Immature natural killer cell (primary cell): ENCODE results near the gene NFIA. TPM values are rescaled to one million over a fixed set of nuclear protein-coding genes. Genes with fewer than 3 reads are reported as not detected.

ENCODE experiments used
- DNase-seq, 3 donors: peaks; one replicate each; pipeline ENCODE4 v3.0.0; 2022; ENCODE audit warnings: mixed read lengths in 1 of 3
- H3K27ac Mint-ChIP-seq, 6 donors: one replicate each; pipeline ENCODE4 v1.8.0; 2020; ENCODE audit warnings: mixed read lengths in 6 of 6, mild to moderate bottlenecking in 5 of 6, inconsistent platforms in 4 of 6, moderate library complexity in 3 of 6
- H3K27me3 Mint-ChIP-seq, 3 donors: one replicate each; pipeline ENCODE4 v1.8.0; 2020 to 2021; ENCODE audit warnings: low read depth in 3 of 3, mild to moderate bottlenecking in 3 of 3, mixed read lengths in 3 of 3, moderate library complexity in 3 of 3, inconsistent platforms in 1 of 3
- H3K36me3 Mint-ChIP-seq, 3 donors: one replicate each; pipeline ENCODE4 v1.8.0; 2020; ENCODE audit warnings: mixed read lengths in 3 of 3, inconsistent platforms in 2 of 3, mild to moderate bottlenecking in 2 of 3
- H3K4me1 Mint-ChIP-seq, 2 donors: one replicate each; pipeline ENCODE4 v1.8.0; 2020; ENCODE audit warnings: inconsistent platforms in 2 of 2, mild to moderate bottlenecking in 2 of 2, mixed read lengths in 2 of 2, moderate library complexity in 1 of 2
- H3K4me3 Mint-ChIP-seq, 5 donors: one replicate each; pipeline ENCODE4 v1.8.0; 2020; ENCODE audit warnings: mild to moderate bottlenecking in 5 of 5, mixed read lengths in 5 of 5, inconsistent platforms in 3 of 5, moderate library complexity in 3 of 5
- H3K9me3 Mint-ChIP-seq, 6 donors: one replicate each; pipeline ENCODE4 v1.8.0; 2020; ENCODE audit warnings: mild to moderate bottlenecking in 6 of 6, mixed read lengths in 6 of 6, inconsistent platforms in 4 of 6, moderate library complexity in 3 of 6
- polyA plus RNA-seq, 3 donors: library from polyadenylated mRNA; unstranded; fragments of 300-500 nt; fragmentation: Illumina TruSeq; gene quantifications; one replicate each; pipeline ENCODE4 v1.2.3, GENCODE V29; 2021

Gene NFIA
- polyA plus RNA-seq, 3 donors from 2014 or later: 1.7 to 11.5 (median 3.9) TPM

GRCh38 chr1:61190618-61191432, 108.5 kb downstream of the NFIA start:
- no peak overlapping the region for H3K4me3 Mint-ChIP-seq
- no peak overlapping the region for H3K27ac Mint-ChIP-seq
- no peaks in the 10 kb centered on the region for H3K36me3 Mint-ChIP-seq
- H3K27me3 Mint-ChIP-seq: peaks cover 3 to 8% (median 5%) of the 10 kb centered on the region in 3 donors
- DNase-seq: no peak
- no peaks in the 10 kb centered on the region for H3K9me3 Mint-ChIP-seq
- no peaks in the 10 kb centered on the region for H3K4me1 Mint-ChIP-seq

DNA sequence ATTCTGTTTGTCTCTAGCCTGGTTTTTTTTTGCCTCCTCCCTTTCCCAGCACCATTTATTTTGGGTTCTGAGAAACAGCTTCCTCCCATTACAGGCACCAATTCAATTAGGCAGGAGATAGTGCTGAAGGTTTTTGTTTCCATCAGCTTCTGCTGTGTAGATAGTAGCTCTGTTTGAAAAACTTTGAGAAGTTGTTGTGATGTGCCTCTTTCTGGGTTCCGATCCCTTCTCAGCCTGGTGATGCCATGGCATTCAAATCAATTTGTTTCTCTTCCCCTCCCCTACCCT, 109.0 kb downstream of the NFIA start:
- Mint-ChIP-seq H3K4me3 (no peak overlapping the region), H3K9me3 (no peaks in the 10 kb centered on the region), H3K27ac (no peak overlapping the region), H3K27me3 (peaks cover 3 to 8% (median 5%) of the 10 kb centered on the region in 3 donors), H3K36me3 (no peaks in the 10 kb centered on the region), H3K4me1 (no peaks in the 10 kb centered on the region)
- no peak for DNase-seq

DNA sequence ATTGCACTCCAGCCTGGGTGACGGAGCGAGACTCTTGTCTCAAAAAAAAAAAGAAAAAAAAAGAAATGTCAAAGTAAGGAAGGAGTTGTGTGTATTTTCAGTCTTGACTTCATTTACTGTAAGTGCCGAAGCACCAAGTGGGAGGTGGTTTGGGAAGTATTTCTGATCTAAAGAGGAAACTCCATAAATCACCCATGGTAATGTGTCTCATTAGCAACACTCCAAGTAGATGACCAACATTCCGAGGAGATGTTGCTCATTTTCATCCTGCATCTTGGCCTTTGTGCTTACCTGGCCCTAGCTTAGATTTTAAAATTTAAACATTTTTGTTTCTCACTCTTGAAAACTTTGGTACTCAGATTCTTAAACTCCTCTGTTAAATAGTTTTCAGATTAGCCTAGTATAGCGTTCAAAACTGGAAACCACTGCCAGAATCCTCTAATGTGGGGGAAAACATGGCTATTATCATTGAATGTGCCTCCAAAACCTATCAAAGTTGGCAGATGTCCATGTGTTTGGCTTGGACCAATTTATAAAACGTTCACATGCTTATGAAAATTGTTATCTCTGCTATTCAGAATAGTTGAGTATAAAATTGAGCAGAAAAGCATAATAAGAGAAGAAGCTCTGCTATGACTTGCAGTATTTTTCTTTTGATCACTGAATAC, 110.4 kb downstream of the NFIA start:
- peaks cover 0 to 7% (median 3%) of the 10 kb centered on the region in 3 donors for H3K27me3 Mint-ChIP-seq
- H3K4me1 Mint-ChIP-seq: no peaks in the 10 kb centered on the region
- DNase-seq: no peak
- no peaks in the 10 kb centered on the region for H3K9me3 Mint-ChIP-seq
- no peaks in the 10 kb centered on the region for H3K36me3 Mint-ChIP-seq
- no peak overlapping the region for H3K4me3 Mint-ChIP-seq
- H3K27ac Mint-ChIP-seq: no peak overlapping the region

DNA sequence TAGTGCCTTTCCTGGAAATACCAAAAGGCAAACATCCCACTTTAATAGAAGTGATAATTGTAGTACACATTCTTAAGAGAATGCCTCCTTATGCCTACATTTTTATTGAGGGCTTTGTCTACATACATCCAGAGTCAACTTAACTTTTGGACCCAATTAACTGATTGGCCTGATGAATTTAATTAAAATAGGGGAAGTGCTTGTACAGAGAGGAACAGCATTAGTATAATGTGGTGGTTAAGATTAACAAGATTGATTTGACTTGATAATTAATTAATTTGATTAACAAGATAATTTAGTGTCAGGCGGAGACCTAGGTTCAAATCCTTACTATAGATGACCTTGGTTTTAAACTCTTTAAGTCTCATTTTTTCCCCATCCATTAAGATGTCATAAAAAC, 111.4 kb downstream of the NFIA start:
- DNase-seq: no peak
- Mint-ChIP-seq H3K27ac (no peak overlapping the region), H3K27me3 (peaks cover 0 to 7% (median 4%) of the 10 kb centered on the region in 3 donors), H3K36me3 (no peaks in the 10 kb centered on the region), H3K4me1 (no peaks in the 10 kb centered on the region), H3K4me3 (no peak overlapping the region), H3K9me3 (no peaks in the 10 kb centered on the region)

DNA sequence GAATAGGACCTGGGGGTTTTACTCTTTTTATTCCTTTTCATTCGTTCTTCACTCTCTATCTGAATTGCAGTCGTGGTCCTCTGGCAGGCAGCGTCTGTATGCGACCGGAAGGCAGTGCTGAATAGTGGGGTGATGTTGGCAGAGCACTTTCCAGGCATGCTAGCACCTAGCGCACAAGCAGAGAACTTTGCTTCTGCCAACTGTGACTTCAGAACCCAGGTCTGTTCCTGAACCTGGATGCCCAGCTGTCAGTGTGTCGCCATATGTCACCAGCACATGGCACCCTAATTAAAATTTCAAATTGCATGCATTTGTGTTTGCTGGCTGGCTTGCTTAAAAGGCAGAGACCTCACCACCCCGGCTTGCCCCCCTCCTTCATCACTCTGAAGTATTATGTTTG, 116.2 kb downstream of the NFIA start:
- peaks cover 2 to 4% (median 4%) of the 10 kb centered on the region in 3 donors for H3K27me3 Mint-ChIP-seq
- no peaks in the 10 kb centered on the region for H3K9me3 Mint-ChIP-seq
- H3K36me3 Mint-ChIP-seq: no peaks in the 10 kb centered on the region
- no peaks in the 10 kb centered on the region for H3K4me1 Mint-ChIP-seq
- no peak for DNase-seq
- H3K4me3 Mint-ChIP-seq: no peak overlapping the region
- H3K27ac Mint-ChIP-seq: peak overlapping the region in 1 of 6 donors; percentile 20

GRCh38 chr1:61201035-61201434, 118.7 kb downstream of the NFIA start:
- H3K27me3 Mint-ChIP-seq: peaks cover 2 to 4% (median 4%) of the 10 kb centered on the region in 3 donors
- H3K27ac Mint-ChIP-seq: no peak overlapping the region
- no peaks in the 10 kb centered on the region for H3K4me1 Mint-ChIP-seq
- no peaks in the 10 kb centered on the region for H3K36me3 Mint-ChIP-seq
- H3K4me3 Mint-ChIP-seq: no peak overlapping the region
- no peaks in the 10 kb centered on the region for H3K9me3 Mint-ChIP-seq
- no peak for DNase-seq

DNA sequence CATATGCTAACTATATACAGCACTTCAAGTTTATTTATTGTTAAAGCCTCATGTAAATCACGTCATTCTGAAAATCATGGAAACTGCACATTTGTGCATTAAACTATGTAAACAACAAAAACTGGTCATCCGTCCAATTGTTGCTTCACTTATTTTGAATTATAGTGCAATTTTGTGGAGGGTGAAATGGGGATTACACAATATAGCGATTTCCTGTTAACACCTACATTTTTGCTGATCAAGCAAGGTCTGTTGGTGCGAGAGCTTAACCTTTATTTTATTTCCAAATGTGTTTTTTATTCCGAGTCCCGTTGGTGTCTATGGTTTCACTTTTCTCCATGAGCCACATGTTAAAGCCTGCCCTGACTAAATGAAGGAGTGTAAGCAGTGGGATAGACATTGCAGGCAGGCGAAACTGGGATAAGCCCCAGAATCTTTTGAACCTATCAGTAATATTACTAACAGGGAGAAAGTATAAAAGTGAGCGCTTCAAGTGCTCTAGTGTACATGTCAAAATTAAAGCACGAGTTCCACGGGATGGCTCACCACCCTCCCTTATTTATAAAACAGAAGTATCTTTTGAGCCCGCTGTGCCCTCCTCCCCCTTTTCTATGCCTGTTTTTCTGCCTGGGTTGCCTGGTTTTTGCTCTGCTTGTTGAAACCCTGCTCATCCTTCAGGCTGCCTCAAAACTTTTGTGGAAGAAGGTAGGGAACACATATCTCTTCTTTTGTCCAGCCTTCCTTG, 120.7 kb downstream of the NFIA start:
- no peak for DNase-seq
- H3K4me1 Mint-ChIP-seq: no peaks in the 10 kb centered on the region
- H3K9me3 Mint-ChIP-seq: no peaks in the 10 kb centered on the region
- peaks cover 2 to 4% (median 2%) of the 10 kb centered on the region in 3 donors for H3K27me3 Mint-ChIP-seq
- no peak overlapping the region for H3K4me3 Mint-ChIP-seq
- no peak overlapping the region for H3K27ac Mint-ChIP-seq
- H3K36me3 Mint-ChIP-seq: no peaks in the 10 kb centered on the region

DNA sequence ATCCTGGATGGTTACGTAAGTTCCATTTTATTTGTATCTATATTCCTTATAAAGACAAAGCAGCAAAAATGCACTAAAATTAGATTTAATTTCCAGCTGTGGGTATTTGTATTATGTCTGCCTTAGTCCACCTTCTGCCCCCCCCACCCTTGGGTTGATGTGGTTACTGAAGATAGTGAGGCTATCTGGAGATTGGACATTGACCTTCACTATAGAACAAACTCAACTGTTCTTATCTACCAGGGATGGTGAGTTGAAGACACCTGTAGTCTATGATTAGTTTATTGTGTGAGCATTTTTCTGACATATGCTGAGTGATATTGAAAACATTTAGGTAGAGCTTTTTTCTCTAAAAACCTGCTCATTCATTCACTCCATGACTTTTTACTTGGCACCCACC, 122.2 kb downstream of the NFIA start:
- DNase-seq: no peak
- H3K27me3 Mint-ChIP-seq: peaks cover 2 to 4% (median 2%) of the 10 kb centered on the region in 3 donors
- no peaks in the 10 kb centered on the region for H3K36me3 Mint-ChIP-seq
- no peaks in the 10 kb centered on the region for H3K4me1 Mint-ChIP-seq
- no peak overlapping the region for H3K4me3 Mint-ChIP-seq
- no peak overlapping the region for H3K27ac Mint-ChIP-seq
- H3K9me3 Mint-ChIP-seq: no peaks in the 10 kb centered on the region

- H3K4me3 Mint-ChIP-seq: no peak overlapping the region
- no peak overlapping the region for H3K27ac Mint-ChIP-seq
- DNase-seq: no peak
- peaks cover 0 to 2% (median 0%) of the 10 kb centered on the region in 3 donors for H3K27me3 Mint-ChIP-seq
- H3K9me3 Mint-ChIP-seq: no peaks in the 10 kb centered on the region
- no peaks in the 10 kb centered on the region for H3K36me3 Mint-ChIP-seq
- no peaks in the 10 kb centered on the region for H3K4me1 Mint-ChIP-seq
These were observed 125.1 kb downstream of the NFIA start for GRCh38 chr1:61207416-61207815.

GRCh38 chr1:61208172-61208571, 125.8 kb downstream of the NFIA start:
- DNase-seq: no peak
- Mint-ChIP-seq H3K27me3 (peaks cover 0 to 2% (median 0%) of the 10 kb centered on the region in 3 donors), H3K4me1 (peaks cover 0 to 7% of the 10 kb centered on the region in 2 donors), H3K4me3 (no peak overlapping the region), H3K9me3 (no peaks in the 10 kb centered on the region), H3K27ac (no peak overlapping the region), H3K36me3 (no peaks in the 10 kb centered on the region)

DNA sequence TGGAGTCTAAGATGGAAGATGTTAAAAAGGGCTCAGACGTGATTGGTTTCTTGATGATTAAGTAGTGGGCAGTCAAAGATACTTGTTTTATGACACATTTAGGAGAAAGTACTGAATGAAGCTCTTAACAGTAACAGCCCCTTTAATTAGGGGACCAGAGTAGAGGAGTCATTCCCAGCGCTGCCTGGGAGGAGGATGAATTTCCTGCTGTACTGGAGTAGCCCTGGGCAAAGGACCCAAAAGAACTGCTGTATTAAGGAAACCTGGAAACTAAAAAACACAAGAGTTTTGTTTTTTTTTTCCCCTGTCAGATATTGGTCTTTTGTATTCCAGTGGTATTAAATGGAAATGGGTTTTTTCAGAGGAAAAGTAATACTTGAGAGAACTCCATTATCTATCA, 126.5 kb downstream of the NFIA start:
- no peak overlapping the region for H3K4me3 Mint-ChIP-seq
- H3K9me3 Mint-ChIP-seq: no peaks in the 10 kb centered on the region
- H3K4me1 Mint-ChIP-seq: peaks cover 0 to 7% of the 10 kb centered on the region in 2 donors
- no peak for DNase-seq
- H3K36me3 Mint-ChIP-seq: no peaks in the 10 kb centered on the region
- no peak overlapping the region for H3K27ac Mint-ChIP-seq
- H3K27me3 Mint-ChIP-seq: peaks cover 0 to 3% (median 2%) of the 10 kb centered on the region in 3 donors

GRCh38 chr1:61210435-61211154, 128.2 kb downstream of the NFIA start:
- Mint-ChIP-seq H3K4me3 (no peak overlapping the region), H3K27ac (no peak overlapping the region), H3K27me3 (peaks cover 0 to 3% (median 3%) of the 10 kb centered on the region in 3 donors), H3K4me1 (peaks cover 0 to 7% of the 10 kb centered on the region in 2 donors), H3K36me3 (no peaks in the 10 kb centered on the region), H3K9me3 (no peaks in the 10 kb centered on the region)
- DNase-seq: no peak

- no peak for DNase-seq
- peaks cover 0 to 7% of the 10 kb centered on the region in 2 donors for H3K4me1 Mint-ChIP-seq
- H3K36me3 Mint-ChIP-seq: no peaks in the 10 kb centered on the region
- peaks cover 0 to 3% (median 2%) of the 10 kb centered on the region in 3 donors for H3K27me3 Mint-ChIP-seq
- H3K4me3 Mint-ChIP-seq: no peak overlapping the region
- H3K9me3 Mint-ChIP-seq: no peaks in the 10 kb centered on the region
- H3K27ac Mint-ChIP-seq: no peak overlapping the region
These were observed 131.1 kb downstream of the NFIA start for GRCh38 chr1:61213245-61214011.
